Activated naive CD8-positive, alpha-beta T cell (primary cell): ENCODE results near the gene MTHFD1L.
A peak's percentile ranks its signal among the peaks of the same experiment; 100 is the strongest.

Experiments used
- H3K27ac Mint-ChIP-seq: one replicate; pipeline ENCODE4 v1.8.0; 2021; ENCODE audit warnings: mixed read lengths
- H3K27me3 Mint-ChIP-seq: one replicate; pipeline ENCODE4 v1.8.0; 2021; ENCODE audit warnings: mixed read lengths
- H3K36me3 Mint-ChIP-seq: one replicate; pipeline ENCODE4 v1.8.0; 2021; ENCODE audit warnings: mixed read lengths
- H3K4me1 Mint-ChIP-seq: one replicate; pipeline ENCODE4 v1.8.0; 2021; ENCODE audit warnings: low read depth, mixed read lengths
- H3K4me3 Mint-ChIP-seq: one replicate; pipeline ENCODE4 v1.8.0; 2021; ENCODE audit warnings: mild to moderate bottlenecking, mixed read lengths
- H3K9me3 Mint-ChIP-seq: one replicate; pipeline ENCODE4 v1.8.0; 2021; ENCODE audit warnings: low read depth, mixed read lengths

The MTHFD1L gene

DNA sequence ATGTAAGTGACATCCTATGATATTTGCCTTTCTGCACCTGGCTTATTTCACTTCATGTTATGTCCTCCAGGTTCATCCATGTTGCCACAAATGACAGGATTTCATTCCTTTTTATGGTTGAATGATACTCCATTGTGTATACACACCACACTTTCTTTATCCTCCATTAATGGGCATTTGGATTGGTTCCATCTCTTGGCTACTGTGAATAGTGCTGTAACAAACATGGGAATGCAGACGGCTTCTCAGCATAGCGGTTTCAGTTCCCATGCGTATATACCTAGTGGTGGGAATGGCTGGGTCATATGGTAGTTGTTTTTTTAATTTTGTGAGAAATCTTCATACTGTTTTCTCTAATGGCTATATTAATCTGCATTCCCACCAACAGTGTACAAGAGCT lies 14.8 kb downstream of the MTHFD1L start:
- H3K4me3 Mint-ChIP-seq, result no peak overlapping the region
- H3K36me3 Mint-ChIP-seq, result peaks cover 16% of the 10 kb centered on the region
- peaks cover 1% of the 10 kb centered on the region for H3K4me1 Mint-ChIP-seq
- H3K27ac Mint-ChIP-seq, result no peak overlapping the region
- H3K9me3 Mint-ChIP-seq, result no peaks in the 10 kb centered on the region
- H3K27me3 Mint-ChIP-seq, result no peaks in the 10 kb centered on the region

- Mint-ChIP-seq H3K27me3 (no peaks in the 10 kb centered on the region), H3K36me3 (peaks cover 16% of the 10 kb centered on the region), H3K9me3 (no peaks in the 10 kb centered on the region)
Observed at GRCh38 chr6:150881911-150882481, 16.5 kb downstream of the MTHFD1L start.

GRCh38 chr6:150883521-150883920 lies 18.0 kb downstream of the MTHFD1L start:
- H3K4me3 Mint-ChIP-seq, result no peak overlapping the region
- no peaks in the 10 kb centered on the region for H3K9me3 Mint-ChIP-seq
- peaks cover 22% of the 10 kb centered on the region for H3K36me3 Mint-ChIP-seq
- H3K27me3 Mint-ChIP-seq, result no peaks in the 10 kb centered on the region
- H3K27ac Mint-ChIP-seq, result no peak overlapping the region
- H3K4me1 Mint-ChIP-seq, result peaks cover 1% of the 10 kb centered on the region

More at GRCh38 chr6:150881911-150882481, 16.5 kb downstream of the MTHFD1L start:
- H3K27ac Mint-ChIP-seq, result no peak overlapping the region
- peaks cover 1% of the 10 kb centered on the region for H3K4me1 Mint-ChIP-seq
- H3K4me3 Mint-ChIP-seq, result no peak overlapping the region

- H3K4me1 Mint-ChIP-seq, result no peaks in the 10 kb centered on the region
- H3K9me3 Mint-ChIP-seq, result no peaks in the 10 kb centered on the region
- no peak overlapping the region for H3K4me3 Mint-ChIP-seq
- H3K27ac Mint-ChIP-seq, result no peak overlapping the region
- H3K27me3 Mint-ChIP-seq, result no peaks in the 10 kb centered on the region
- peaks cover 14% of the 10 kb centered on the region for H3K36me3 Mint-ChIP-seq
Observed at GRCh38 chr6:150886155-150886554, 20.7 kb downstream of the MTHFD1L start.

DNA sequence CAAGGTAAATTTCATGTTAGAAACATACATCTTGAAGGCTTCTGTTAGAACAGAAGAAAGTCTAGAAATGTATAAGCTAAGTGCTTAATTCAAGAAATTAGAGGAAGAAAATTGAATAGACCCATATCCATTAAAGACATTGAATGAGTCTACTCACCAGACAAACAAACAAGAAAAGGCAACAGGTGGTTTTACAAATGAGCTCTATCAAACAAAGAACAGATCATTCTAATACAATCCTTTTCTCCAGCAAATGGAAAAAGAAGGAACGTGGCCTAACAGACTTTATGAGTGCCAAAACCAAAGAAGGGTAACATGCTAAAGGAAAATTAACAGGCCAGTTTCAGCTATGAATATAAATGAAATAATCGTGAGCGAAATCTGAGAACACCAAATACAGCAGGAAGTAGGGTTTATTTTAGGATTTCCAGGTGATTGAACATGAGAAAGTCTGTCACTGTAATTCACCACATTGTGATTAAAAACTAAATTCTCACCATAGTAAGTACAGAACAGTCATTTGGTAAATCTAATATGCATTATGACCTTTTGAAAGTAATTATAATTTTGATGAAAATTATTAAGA lies 22.6 kb downstream of the MTHFD1L start:
- H3K9me3 Mint-ChIP-seq, result no peaks in the 10 kb centered on the region
- peaks cover 17% of the 10 kb centered on the region for H3K36me3 Mint-ChIP-seq
- H3K27me3 Mint-ChIP-seq, result no peaks in the 10 kb centered on the region
- no peaks in the 10 kb centered on the region for H3K4me1 Mint-ChIP-seq
- H3K27ac Mint-ChIP-seq, result no peak overlapping the region
- H3K4me3 Mint-ChIP-seq, result no peak overlapping the region

- no peaks in the 10 kb centered on the region for H3K9me3 Mint-ChIP-seq
- no peak overlapping the region for H3K27ac Mint-ChIP-seq
- no peaks in the 10 kb centered on the region for H3K27me3 Mint-ChIP-seq
- peaks cover 13% of the 10 kb centered on the region for H3K4me1 Mint-ChIP-seq
- no peak overlapping the region for H3K4me3 Mint-ChIP-seq
- H3K36me3 Mint-ChIP-seq, result peaks cover 12% of the 10 kb centered on the region
Observed at GRCh38 chr6:150890346-150890745, 24.8 kb downstream of the MTHFD1L start.

GRCh38 chr6:150891888-150892485 lies 26.5 kb downstream of the MTHFD1L start:
- Mint-ChIP-seq H3K27ac (no peak overlapping the region), H3K4me1 (peaks cover 16% of the 10 kb centered on the region), H3K4me3 (no peak overlapping the region)

DNA sequence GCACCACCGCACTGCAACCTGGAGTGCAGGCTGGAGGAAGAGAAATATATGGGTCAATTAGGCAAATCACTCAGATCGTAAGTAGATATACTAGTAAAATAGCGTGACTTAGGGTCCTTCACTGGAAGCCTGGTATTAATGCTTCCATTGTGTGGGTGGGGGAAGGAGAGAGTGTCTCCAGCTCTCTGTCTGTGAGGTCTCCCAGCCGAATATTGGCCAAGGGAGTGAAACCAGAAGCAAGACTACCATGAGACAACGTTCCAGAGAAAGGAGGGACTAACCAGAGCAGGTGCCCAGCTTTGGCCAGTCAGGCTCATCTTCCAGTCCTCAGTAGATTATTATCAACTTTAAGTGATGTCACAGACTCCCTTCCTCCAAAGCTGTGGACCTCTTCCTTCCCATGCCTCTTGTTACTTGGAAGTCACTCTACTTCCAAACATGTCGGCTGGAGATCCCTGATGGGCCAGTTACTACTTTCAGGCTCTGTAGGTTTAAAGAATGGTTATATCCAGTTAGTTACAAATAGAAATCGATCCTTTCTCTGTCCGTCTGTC lies 28.8 kb downstream of the MTHFD1L start:
- Mint-ChIP-seq H3K9me3 (no peaks in the 10 kb centered on the region), H3K36me3 (peaks cover 8% of the 10 kb centered on the region), H3K27ac (no peak overlapping the region), H3K4me1 (peaks cover 16% of the 10 kb centered on the region), H3K27me3 (no peaks in the 10 kb centered on the region), H3K4me3 (no peak overlapping the region)

More at GRCh38 chr6:150891888-150892485, 26.5 kb downstream of the MTHFD1L start:
- Mint-ChIP-seq H3K27me3 (no peaks in the 10 kb centered on the region), H3K36me3 (peaks cover 12% of the 10 kb centered on the region), H3K9me3 (no peaks in the 10 kb centered on the region)

- Mint-ChIP-seq H3K9me3 (no peaks in the 10 kb centered on the region), H3K36me3 (peaks cover 8% of the 10 kb centered on the region), H3K27me3 (no peaks in the 10 kb centered on the region), H3K4me3 (no peak overlapping the region), H3K4me1 (peaks cover 16% of the 10 kb centered on the region), H3K27ac (peak overlapping the region; percentile 77)
Observed at GRCh38 chr6:150894935-150895552, 29.5 kb downstream of the MTHFD1L start.

- H3K36me3 Mint-ChIP-seq, result peaks cover 13% of the 10 kb centered on the region
- no peaks in the 10 kb centered on the region for H3K27me3 Mint-ChIP-seq
- H3K9me3 Mint-ChIP-seq, result no peaks in the 10 kb centered on the region
- H3K4me1 Mint-ChIP-seq, result peaks cover 16% of the 10 kb centered on the region
- no peak overlapping the region for H3K4me3 Mint-ChIP-seq
- H3K27ac Mint-ChIP-seq, result no peak overlapping the region
Observed at GRCh38 chr6:150895928-150896632, 30.6 kb downstream of the MTHFD1L start.

GRCh38 chr6:150897400-150897943 lies 32.0 kb downstream of the MTHFD1L start:
- Mint-ChIP-seq H3K27me3 (no peaks in the 10 kb centered on the region), H3K27ac (no peak overlapping the region), H3K9me3 (no peaks in the 10 kb centered on the region), H3K4me3 (no peak overlapping the region), H3K36me3 (peaks cover 22% of the 10 kb centered on the region), H3K4me1 (peaks cover 16% of the 10 kb centered on the region)

DNA sequence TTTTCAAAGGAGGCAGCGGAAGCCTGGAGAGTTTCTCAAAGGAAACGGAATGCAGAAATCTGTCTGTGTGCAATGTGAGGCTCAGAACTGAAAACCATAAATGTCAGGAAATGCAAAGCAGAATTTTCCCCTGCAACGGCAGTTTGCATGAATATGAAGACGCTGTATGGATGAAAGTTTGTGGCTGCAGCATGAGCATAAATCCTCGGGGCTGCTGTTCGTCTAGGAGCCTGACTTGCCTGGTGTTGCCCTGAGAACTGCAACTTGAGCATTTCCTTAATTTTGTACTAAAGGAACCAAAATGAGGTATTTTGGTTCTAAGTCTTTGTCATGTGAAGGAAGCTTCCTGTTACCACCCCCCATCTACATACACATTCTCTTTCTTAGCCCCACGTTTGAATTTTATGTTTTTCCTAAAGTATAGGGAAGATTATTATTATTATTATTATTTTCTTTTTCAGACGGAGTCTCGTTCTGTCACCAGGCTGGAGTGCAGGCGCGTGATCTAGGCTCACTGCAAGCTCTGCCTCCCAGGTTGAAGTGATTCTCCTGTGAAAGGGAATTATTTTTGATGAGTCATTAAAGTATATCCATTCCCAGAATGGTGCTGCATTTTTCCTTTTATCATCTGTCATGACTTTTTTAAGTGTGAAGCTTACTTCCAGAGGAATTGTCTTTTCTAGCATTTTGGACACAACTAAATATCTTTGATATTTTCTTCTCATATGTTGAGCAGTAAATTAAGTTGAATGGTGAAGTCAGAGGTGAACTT lies 33.1 kb downstream of the MTHFD1L start:
- no peak overlapping the region for H3K4me3 Mint-ChIP-seq
- H3K4me1 Mint-ChIP-seq, result peaks cover 16% of the 10 kb centered on the region
- H3K27me3 Mint-ChIP-seq, result no peaks in the 10 kb centered on the region
- peaks cover 21% of the 10 kb centered on the region for H3K36me3 Mint-ChIP-seq
- no peaks in the 10 kb centered on the region for H3K9me3 Mint-ChIP-seq
- H3K27ac Mint-ChIP-seq, result no peak overlapping the region

- Mint-ChIP-seq H3K9me3 (no peaks in the 10 kb centered on the region), H3K4me3 (no peak overlapping the region), H3K27me3 (no peaks in the 10 kb centered on the region), H3K27ac (no peak overlapping the region), H3K36me3 (peaks cover 21% of the 10 kb centered on the region), H3K4me1 (peaks cover 14% of the 10 kb centered on the region)
Observed at GRCh38 chr6:150899231-150899630, 33.7 kb downstream of the MTHFD1L start.

GRCh38 chr6:150900049-150900448 lies 34.5 kb downstream of the MTHFD1L start:
- Mint-ChIP-seq H3K36me3 (peaks cover 21% of the 10 kb centered on the region), H3K9me3 (no peaks in the 10 kb centered on the region), H3K27ac (no peak overlapping the region), H3K27me3 (no peaks in the 10 kb centered on the region), H3K4me1 (peaks cover 5% of the 10 kb centered on the region), H3K4me3 (no peak overlapping the region)
